IMR-90 (cell line): ENCODE measurements around the gene TRHDE. TPM values are rescaled to one million over a fixed set of nuclear protein-coding genes. Genes with fewer than 3 reads are reported as not detected.

Experiments
- ATAC-seq: fragments of 200-7000 bp; cut with Tn5 transposase; 2 replicates; pipeline ENCODE4 v1.9.1; 2020; ENCODE audit warnings: low read depth, mild to moderate bottlenecking, moderate library complexity
- BruUV-seq: library from RNA; stranded (reverse); fragments of 400-500 nt; replicated peaks from 2 replicates; lab custom pipeline; 2021; lab: Mats Ljungman, UMichigan
- CTCF ChIA-PET: fragments of 300-600 bp; formaldehyde crosslinking; extraction: SDS; loops from one replicate; lab custom pipeline; 2021; ENCODE audit warnings: antibody characterized with exemption; lab: Yijun Ruan, JAX
- POLR2A ChIA-PET: fragments of 300-600 bp; sonication (Branson Sonifier 250); formaldehyde crosslinking; loops from one replicate; lab custom pipeline; 2022; ENCODE audit warnings: antibody characterized with exemption; ENCODE audit not compliant: unreplicated experiment; lab: Charles Lee
- DNase-seq: peaks from one replicate; pipeline ENCODE4 v3.0.0; 2013
- H2AFZ ChIP-seq: replicated peaks from 2 replicates; pipeline ENCODE3; 2013; ENCODE audit warnings: low read length, mild to moderate bottlenecking; ENCODE audit not compliant: poor library complexity
- H2AK5ac ChIP-seq: 2 replicates; pipeline ENCODE4 v1.6.1; 2013; ENCODE audit warnings: low read depth, low read length, inconsistent platforms
- H2AK9ac ChIP-seq: replicated peaks from 2 replicates; pipeline ENCODE3; 2013; ENCODE audit warnings: mild to moderate bottlenecking, low read depth, low read length, moderate library complexity; ENCODE audit not compliant: poor library complexity
- H2BK120ac ChIP-seq: 2 replicates; pipeline ENCODE4 v1.6.1; 2013; ENCODE audit warnings: low read depth, low read length, inconsistent platforms
- H2BK15ac ChIP-seq: 3 replicates; pipeline ENCODE4 v1.6.1; 2013; ENCODE audit warnings: low read depth, low read length, inconsistent platforms
- H2BK20ac ChIP-seq: 2 replicates; pipeline ENCODE4 v1.6.1; 2013; ENCODE audit warnings: low read depth, mild to moderate bottlenecking, inconsistent platforms, low read length, moderate library complexity
- H2BK5ac ChIP-seq: 2 replicates; pipeline ENCODE4 v1.6.1; 2013; ENCODE audit warnings: mild to moderate bottlenecking, low read depth, low read length, inconsistent platforms; ENCODE audit not compliant: poor library complexity, severe bottlenecking
- H3K14ac ChIP-seq: replicated peaks from 2 replicates; pipeline ENCODE4 v1.6.1; 2013; ENCODE audit warnings: low read depth, low read length, inconsistent platforms
- H3K18ac ChIP-seq: 2 replicates; pipeline ENCODE4 v1.6.1; 2013; ENCODE audit warnings: low read depth, low read length, control low read depth
- H3K23ac ChIP-seq: 2 replicates; pipeline ENCODE4 v1.6.1; 2013; ENCODE audit warnings: low read depth, low read length, inconsistent platforms
- H3K27ac ChIP-seq: 2 replicates; pipeline ENCODE4 v1.5.1; 2013; ENCODE audit warnings: mild to moderate bottlenecking, control low read depth, low read length; ENCODE audit not compliant: insufficient read depth
- H3K27me3 ChIP-seq: 2 replicates; pipeline ENCODE4 v1.6.1; 2013; ENCODE audit warnings: low read length; ENCODE audit not compliant: control insufficient read depth, insufficient read depth
- H3K36me3 ChIP-seq: 2 replicates; pipeline ENCODE4 v1.6.1; 2013; ENCODE audit warnings: low read length, mixed read lengths; ENCODE audit not compliant: control insufficient read depth, insufficient read depth
- H3K4ac ChIP-seq: 2 replicates; pipeline ENCODE4 v1.6.1; 2013; ENCODE audit warnings: low read depth, low read length, inconsistent platforms
- H3K4me1 ChIP-seq: 2 replicates; pipeline ENCODE4 v1.6.1; 2013; ENCODE audit warnings: low read length, mixed read lengths; ENCODE audit not compliant: control insufficient read depth, insufficient read depth
- H3K4me2 ChIP-seq: 2 replicates; pipeline ENCODE4 v1.6.1; 2013; ENCODE audit warnings: low read depth, mild to moderate bottlenecking, control low read depth, low read length, moderate library complexity
- H3K4me3 ChIP-seq: 2 replicates; pipeline ENCODE4 v1.5.1; 2013; ENCODE audit warnings: low read depth, mild to moderate bottlenecking, control low read depth, low read length, moderate library complexity; ENCODE audit not compliant: insufficient read depth
- H3K56ac ChIP-seq: 2 replicates; pipeline ENCODE4 v1.6.1; 2013; ENCODE audit warnings: low read length, inconsistent platforms; ENCODE audit not compliant: insufficient read depth; ENCODE audit errors: extremely low read depth
- H3K79me1 ChIP-seq, 2 experiments: 2 replicates each; pipeline ENCODE4 v1.6.1; 2013; ENCODE audit warnings: low read length in 2 of 2, inconsistent platforms in 1 of 2, low read depth in 1 of 2
- H3K9ac ChIP-seq: 2 replicates; pipeline ENCODE4 v1.6.1; 2013; ENCODE audit warnings: low read depth, low read length, control low read depth
- H3K9me1 ChIP-seq: 2 replicates; pipeline ENCODE4 v1.6.1; 2013; ENCODE audit warnings: low read length, inconsistent platforms; ENCODE audit not compliant: insufficient read depth
- H3K9me3 ChIP-seq: 2 replicates; pipeline ENCODE4 v1.6.1; 2013; ENCODE audit warnings: low read length; ENCODE audit not compliant: control insufficient read depth, insufficient read depth
- H4K20me1 ChIP-seq: 2 replicates; pipeline ENCODE4 v1.6.1; 2013; ENCODE audit warnings: low read length, inconsistent platforms; ENCODE audit not compliant: insufficient read depth
- H4K5ac ChIP-seq: 2 replicates; pipeline ENCODE4 v1.6.1; 2013; ENCODE audit warnings: mild to moderate bottlenecking, low read depth, low read length, control low read depth
- H4K8ac ChIP-seq, 2 experiments: 2 replicates each; pipeline ENCODE4 v1.6.1; 2013; ENCODE audit warnings: low read depth in 2 of 2, low read length in 2 of 2, control low read depth in 1 of 2, inconsistent platforms in 1 of 2
- H4K91ac ChIP-seq: 2 replicates; pipeline ENCODE4 v1.6.1; 2013; ENCODE audit warnings: low read depth, low read length, inconsistent platforms; ENCODE audit not compliant: insufficient read depth
- BHLHE40 ChIP-seq: fragments of 150-350 bp; IDR thresholded peaks from 2 replicates; pipeline ENCODE4 v1.6.1; 2016; ENCODE audit warnings: mild to moderate bottlenecking, low read depth, low read length
- CEBPB ChIP-seq: IDR thresholded peaks from 2 replicates; pipeline ENCODE4 v1.6.1; 2012; ENCODE audit warnings: low read depth, low read length, improper control_type of control experiment
- CHD1 ChIP-seq: IDR thresholded peaks from 2 replicates; pipeline ENCODE4 v1.6.1; 2012; ENCODE audit warnings: low read depth, low read length, improper control_type of control experiment
- FOS ChIP-seq: fragments of 150-350 bp; IDR thresholded peaks from 2 replicates; pipeline ENCODE4 v1.6.1; 2016; ENCODE audit warnings: low read depth, low read length
- MAFK ChIP-seq: IDR thresholded peaks from 2 replicates; pipeline ENCODE4 v1.6.1; 2012; ENCODE audit warnings: low read depth, low read length, improper control_type of control experiment
- MAZ ChIP-seq: IDR thresholded peaks from 2 replicates; pipeline ENCODE4 v1.6.1; 2012; ENCODE audit warnings: low read depth, mild to moderate bottlenecking, low read length, improper control_type of control experiment, moderate library complexity, borderline replicate concordance
- MXI1 ChIP-seq: IDR thresholded peaks from 2 replicates; pipeline ENCODE4 v1.6.1; 2012; ENCODE audit warnings: low read depth, mild to moderate bottlenecking, low read length, moderate library complexity, borderline replicate concordance
- NFE2L2 ChIP-seq: fragments of 150-350 bp; IDR thresholded peaks from 2 replicates; pipeline ENCODE4 v1.6.1; 2016; ENCODE audit warnings: low read depth, mild to moderate bottlenecking, low read length
- POLR2A ChIP-seq: IDR thresholded peaks from 2 replicates; pipeline ENCODE4 v1.6.1; 2012; ENCODE audit warnings: mild to moderate bottlenecking, low read depth, low read length
- RAD21 ChIP-seq: IDR thresholded peaks from 2 replicates; pipeline ENCODE4 v1.6.1; 2012; ENCODE audit warnings: low read length, improper control_type of control experiment
- RCOR1 ChIP-seq: IDR thresholded peaks from 2 replicates; pipeline ENCODE4 v1.6.1; 2012; ENCODE audit warnings: mild to moderate bottlenecking, low read length, improper control_type of control experiment; ENCODE audit not compliant: insufficient replicate concordance
- RFX5 ChIP-seq: IDR thresholded peaks from 2 replicates; pipeline ENCODE4 v1.8.0; 2012; ENCODE audit warnings: low read depth, mild to moderate bottlenecking, low read length, moderate library complexity
- SMC3 ChIP-seq: fragments of 150-350 bp; IDR thresholded peaks from 2 replicates; pipeline ENCODE4 v1.6.1; 2016; ENCODE audit warnings: low read depth, mild to moderate bottlenecking, antibody characterized with exemption, low read length, moderate library complexity
- WGBS, 2 experiments: methylation state at CpG; one replicate each; pipeline versions ENCODE4 v1.1.5 to v1.1.7; 2013; ENCODE audit warnings: missing lambda C conversion rate in 2 of 2; ENCODE audit not compliant: insufficient read length in 1 of 2; ENCODE audit errors: extremely low coverage in 2 of 2; 5-methylcytosine and 5-hydroxymethylcytosine counted together
- dilution Hi-C: fragments of 300-500 bp; cut with HindIII; formaldehyde crosslinking; loops from one replicate; pipeline ENCODE4 v1.14.3; 2018; ENCODE audit warnings: low sequenced_read_pairs; ENCODE audit not compliant: unreplicated experiment
- in situ Hi-C: fragments of 300-500 bp; cut with MboI; formaldehyde crosslinking; loops from 3 replicates; pipeline ENCODE4 v1.14.3; 2019; ENCODE audit warnings: low sequenced_read_pairs, inconsistent platforms, mixed read lengths
- intact Hi-C: fragments of 100-400 bp; cut with micrococcal nuclease; formaldehyde crosslinking; loops from 2 replicates; pipeline ENCODE4 v1.10.0; 2022
- polyA plus RNA-seq, 3 experiments: library from polyadenylated mRNA; depleted of rRNA; stranded (reverse); fragments of >200 nt; gene quantifications; 2 replicates each; pipeline ENCODE4 v1.2.3, GENCODE V29; 2012; ENCODE audit warnings: low replicate concordance in 1 of 3
- total RNA-seq: library from RNA; depleted of rRNA; stranded (reverse); fragments of >200 nt; gene quantifications from 2 replicates; pipeline ENCODE4 v1.2.3, GENCODE V29; 2012
- TF ChIP-seq, protein P1 (sequence below): conservative IDR thresholded peaks from 2 replicates; pipeline ENCODE4 v1.5.1; 2012; ENCODE audit warnings: mild to moderate bottlenecking, low read depth, low read length, improper control_type of control experiment
- TF ChIP-seq, protein P2 (sequence below): fragments of 150-350 bp; IDR thresholded peaks from 2 replicates; pipeline ENCODE4 v1.6.1; 2016; ENCODE audit warnings: low read depth, mild to moderate bottlenecking, low read length, moderate library complexity, borderline replicate concordance
- TF ChIP-seq, protein P3 (sequence below): fragments of 150-350 bp; IDR thresholded peaks from 2 replicates; pipeline ENCODE4 v1.6.1; 2017; ENCODE audit warnings: mild to moderate bottlenecking, antibody characterized with exemption, low read length, low read depth

The TRHDE gene
- total and polyA plus RNA-seq, 2 of the 4 experiments (the other 2 are of a cell fraction), result 33.7 to 65.1 TPM

DNA sequence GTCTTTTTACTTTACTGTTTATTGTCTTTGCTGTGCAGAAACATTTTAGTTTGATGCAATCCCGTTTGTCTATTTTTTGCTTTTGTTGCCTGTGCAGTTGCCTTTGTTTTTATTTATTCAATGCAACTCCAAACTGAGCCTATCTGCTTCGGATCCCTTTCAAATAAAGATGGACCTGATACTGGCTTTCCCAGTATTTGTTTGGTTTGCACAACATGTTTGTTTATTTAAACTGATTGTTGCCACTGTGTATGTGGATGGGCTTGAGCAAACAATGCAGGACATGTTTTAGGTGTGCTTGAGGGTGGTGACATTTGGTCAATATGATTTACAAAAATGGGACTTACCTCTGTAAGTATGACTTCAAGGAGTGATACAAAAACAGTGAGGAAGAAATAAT lies 6.7 kb downstream of the TRHDE start:
- no peak overlapping the region for H3K56ac ChIP-seq
- WGBS, 2 experiments, result no CpG with 5 or more reads among the region's 2 CpGs
- no peaks in the 10 kb centered on the region for H4K20me1 ChIP-seq
- no peak overlapping the region for H2AFZ ChIP-seq
- DNase-seq (no peak), ATAC-seq (no peak)
- in situ Hi-C loops, result no loop called here
- H2BK5ac ChIP-seq, result peak overlapping the region; percentile 80
- H4K91ac ChIP-seq, result 0 out of 2 replicates have a peak overlapping the region, but pooled peaks have one; percentile 61
- H3K27ac ChIP-seq, result no peak overlapping the region
- H3K27me3 ChIP-seq, result no peaks in the 10 kb centered on the region
- no peaks in the 10 kb centered on the region for H3K36me3 ChIP-seq
- peak overlapping the region; percentile 55 for H3K14ac ChIP-seq
- peak overlapping the region; percentile 45; the same call in 1 of the 3 replicates for H2BK15ac ChIP-seq
- TF ChIP-seq BHLHE40 (no peak), MAZ (no peak), RAD21 (no peak), CEBPB (no peak), NFE2L2 (no peak), SMC3 (no peak), RFX5 (no peak), RCOR1 (no peak), CHD1 (no peak), FOS (no peak), POLR2A (no peak), MXI1 (no peak), MAFK (no peak)
- TF ChIP-seq, protein P1, sequence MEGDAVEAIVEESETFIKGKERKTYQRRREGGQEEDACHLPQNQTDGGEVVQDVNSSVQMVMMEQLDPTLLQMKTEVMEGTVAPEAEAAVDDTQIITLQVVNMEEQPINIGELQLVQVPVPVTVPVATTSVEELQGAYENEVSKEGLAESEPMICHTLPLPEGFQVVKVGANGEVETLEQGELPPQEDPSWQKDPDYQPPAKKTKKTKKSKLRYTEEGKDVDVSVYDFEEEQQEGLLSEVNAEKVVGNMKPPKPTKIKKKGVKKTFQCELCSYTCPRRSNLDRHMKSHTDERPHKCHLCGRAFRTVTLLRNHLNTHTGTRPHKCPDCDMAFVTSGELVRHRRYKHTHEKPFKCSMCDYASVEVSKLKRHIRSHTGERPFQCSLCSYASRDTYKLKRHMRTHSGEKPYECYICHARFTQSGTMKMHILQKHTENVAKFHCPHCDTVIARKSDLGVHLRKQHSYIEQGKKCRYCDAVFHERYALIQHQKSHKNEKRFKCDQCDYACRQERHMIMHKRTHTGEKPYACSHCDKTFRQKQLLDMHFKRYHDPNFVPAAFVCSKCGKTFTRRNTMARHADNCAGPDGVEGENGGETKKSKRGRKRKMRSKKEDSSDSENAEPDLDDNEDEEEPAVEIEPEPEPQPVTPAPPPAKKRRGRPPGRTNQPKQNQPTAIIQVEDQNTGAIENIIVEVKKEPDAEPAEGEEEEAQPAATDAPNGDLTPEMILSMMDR, result no peak
- TF ChIP-seq, protein P2, sequence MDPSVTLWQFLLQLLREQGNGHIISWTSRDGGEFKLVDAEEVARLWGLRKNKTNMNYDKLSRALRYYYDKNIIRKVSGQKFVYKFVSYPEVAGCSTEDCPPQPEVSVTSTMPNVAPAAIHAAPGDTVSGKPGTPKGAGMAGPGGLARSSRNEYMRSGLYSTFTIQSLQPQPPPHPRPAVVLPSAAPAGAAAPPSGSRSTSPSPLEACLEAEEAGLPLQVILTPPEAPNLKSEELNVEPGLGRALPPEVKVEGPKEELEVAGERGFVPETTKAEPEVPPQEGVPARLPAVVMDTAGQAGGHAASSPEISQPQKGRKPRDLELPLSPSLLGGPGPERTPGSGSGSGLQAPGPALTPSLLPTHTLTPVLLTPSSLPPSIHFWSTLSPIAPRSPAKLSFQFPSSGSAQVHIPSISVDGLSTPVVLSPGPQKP, result no peak
- TF ChIP-seq, protein P3, sequence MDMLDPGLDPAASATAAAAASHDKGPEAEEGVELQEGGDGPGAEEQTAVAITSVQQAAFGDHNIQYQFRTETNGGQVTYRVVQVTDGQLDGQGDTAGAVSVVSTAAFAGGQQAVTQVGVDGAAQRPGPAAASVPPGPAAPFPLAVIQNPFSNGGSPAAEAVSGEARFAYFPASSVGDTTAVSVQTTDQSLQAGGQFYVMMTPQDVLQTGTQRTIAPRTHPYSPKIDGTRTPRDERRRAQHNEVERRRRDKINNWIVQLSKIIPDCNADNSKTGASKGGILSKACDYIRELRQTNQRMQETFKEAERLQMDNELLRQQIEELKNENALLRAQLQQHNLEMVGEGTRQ, result no peak
- peak overlapping the region; percentile 69; the same call in 1 of the 2 replicates for H2BK20ac ChIP-seq
- no peaks in the 10 kb centered on the region for H3K9me3 ChIP-seq
- peak overlapping the region; percentile 73; the same call in 1 of the 2 replicates for H2AK5ac ChIP-seq
- H3K4me1 ChIP-seq, result peaks cover 13% of the 10 kb centered on the region
- no peak overlapping the region for H3K18ac ChIP-seq
- dilution Hi-C loops, result no loop called here
- H3K9me1 ChIP-seq, result peaks cover 10% of the 10 kb centered on the region; the same call in 1 of the 2 replicates
- intact Hi-C loops, result loop anchor here (10.0 kb wide), 2 partner anchors 46 to 324 kb away; no protein-coding TSS in a partner anchor
- no peak overlapping the region; a peak in 2 of 4 replicates for H4K8ac ChIP-seq
- H3K79me1 ChIP-seq, result peaks cover 0 to 26% of the 10 kb centered on the region in 2 experiments; a peak in 2 of 4 replicates
- H3K4ac ChIP-seq, result peak overlapping the region; percentile 78; the same call in 1 of the 2 replicates
- peak overlapping the region; percentile 47; the same call in 1 of the 2 replicates for H2BK120ac ChIP-seq
- no peak overlapping the region for H3K9ac ChIP-seq
- H3K4me2 ChIP-seq, result peak overlapping the region; percentile 22; the same call in 1 of the 2 replicates
- H4K5ac ChIP-seq, result peak overlapping the region; percentile 39; the same call in 1 of the 2 replicates
- H3K4me3 ChIP-seq, result no peak overlapping the region
- H3K23ac ChIP-seq, result peak overlapping the region; percentile 63
- BruUV-seq, result no TSS peak
- no peak overlapping the region for H2AK9ac ChIP-seq
- CTCF ChIA-PET, result interaction anchor here (1.0 kb wide), 1 partner anchor 35 kb away, joined by 3 read pairs; no protein-coding TSS in a partner anchor
- POLR2A ChIA-PET, result no interaction called here
